H7 (cell line): ENCODE results near the gene RPL28. TPM values are rescaled to one million over a fixed set of nuclear protein-coding genes. Genes with fewer than 3 reads are reported as not detected.
"Not testable (repeated sequence)": the region's sequence is repeated elsewhere in the genome, so short reads cannot be mapped to it uniquely, and the experiment has no call there.

ENCODE experiments used
- DNase-seq: peaks from one replicate; pipeline ENCODE4 v3.0.0; 2012
- H3K27me3 ChIP-seq: 2 replicates; pipeline ENCODE4 v1.6.0; 2011; ENCODE audit warnings: mild to moderate bottlenecking, low read length; ENCODE audit not compliant: control insufficient read depth, insufficient read depth
- H3K36me3 ChIP-seq: replicated peaks from 2 replicates; pipeline ENCODE4 v1.5.1; 2011; ENCODE audit warnings: low read length; ENCODE audit not compliant: control insufficient read depth, insufficient read depth
- H3K4me3 ChIP-seq: 2 replicates; pipeline ENCODE4 v1.5.1; 2011; ENCODE audit warnings: low read depth, mild to moderate bottlenecking, control low read depth, low read length, moderate library complexity; ENCODE audit not compliant: insufficient read depth
- total RNA-seq: library from RNA; depleted of rRNA; stranded (reverse); fragments of >200 nt; shearing (Covaris generic); gene quantifications from 2 replicates; pipeline ENCODE4 v1.2.3, GENCODE V29; 2014

The RPL28 gene
- total RNA-seq, 1 experiment from 2014 or later: 505 TPM

DNA sequence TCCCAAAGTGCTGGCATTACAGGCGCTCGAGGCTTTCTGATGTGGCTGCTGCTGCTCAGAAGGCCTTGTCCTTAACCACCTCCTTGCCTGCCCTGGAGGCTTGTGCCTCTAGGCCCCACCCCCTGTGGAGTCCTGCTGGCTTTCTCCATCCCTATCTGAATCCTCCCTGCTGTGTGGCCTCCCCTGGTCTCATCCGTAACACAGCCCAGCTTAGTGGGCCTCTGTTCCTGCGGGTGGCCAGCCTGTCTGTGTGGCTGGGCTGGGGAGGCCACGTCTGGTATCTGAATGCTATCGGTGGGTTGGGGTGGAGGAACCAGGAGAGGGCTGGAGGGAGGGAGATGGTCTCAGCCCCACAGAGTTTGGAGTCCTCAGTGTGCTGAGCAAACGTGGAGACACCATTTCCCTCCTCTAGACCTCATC, 4.7 kb downstream of the RPL28 start:
- H3K36me3 ChIP-seq: peaks cover 28% of the 10 kb centered on the region
- H3K27me3 ChIP-seq: no peaks in the 10 kb centered on the region
- DNase-seq: peak; percentile 65
- no peak overlapping the region for H3K4me3 ChIP-seq

DNA sequence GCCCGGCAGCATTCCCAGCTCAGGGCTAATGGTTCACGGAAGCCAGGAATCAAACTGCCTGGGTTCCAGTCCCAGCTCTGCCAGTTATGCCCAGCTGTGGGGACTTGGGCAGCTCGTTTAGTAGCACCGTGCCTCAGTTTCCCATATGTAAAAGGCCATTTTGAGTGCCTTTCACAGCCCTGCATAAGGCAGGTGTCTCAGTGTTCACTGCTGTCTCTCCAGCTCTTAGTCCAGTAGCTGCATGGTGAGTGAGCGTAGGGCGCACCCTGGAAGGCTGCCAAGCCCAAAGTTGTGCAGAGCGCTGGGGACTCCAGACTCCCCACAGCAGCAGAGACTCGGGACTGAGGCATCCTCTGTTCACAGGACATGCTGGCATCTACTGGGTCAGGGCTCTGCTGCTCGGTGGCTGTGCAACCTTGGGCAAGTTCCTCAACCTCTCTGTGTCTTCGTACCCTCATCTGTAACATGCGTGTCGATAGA, 5.5 kb downstream of the RPL28 start:
- Histone ChIP-seq H3K27me3 (no peaks in the 10 kb centered on the region), H3K4me3 (no peak overlapping the region), H3K36me3 (peaks cover 28% of the 10 kb centered on the region)
- DNase-seq: peak; percentile 36

DNA sequence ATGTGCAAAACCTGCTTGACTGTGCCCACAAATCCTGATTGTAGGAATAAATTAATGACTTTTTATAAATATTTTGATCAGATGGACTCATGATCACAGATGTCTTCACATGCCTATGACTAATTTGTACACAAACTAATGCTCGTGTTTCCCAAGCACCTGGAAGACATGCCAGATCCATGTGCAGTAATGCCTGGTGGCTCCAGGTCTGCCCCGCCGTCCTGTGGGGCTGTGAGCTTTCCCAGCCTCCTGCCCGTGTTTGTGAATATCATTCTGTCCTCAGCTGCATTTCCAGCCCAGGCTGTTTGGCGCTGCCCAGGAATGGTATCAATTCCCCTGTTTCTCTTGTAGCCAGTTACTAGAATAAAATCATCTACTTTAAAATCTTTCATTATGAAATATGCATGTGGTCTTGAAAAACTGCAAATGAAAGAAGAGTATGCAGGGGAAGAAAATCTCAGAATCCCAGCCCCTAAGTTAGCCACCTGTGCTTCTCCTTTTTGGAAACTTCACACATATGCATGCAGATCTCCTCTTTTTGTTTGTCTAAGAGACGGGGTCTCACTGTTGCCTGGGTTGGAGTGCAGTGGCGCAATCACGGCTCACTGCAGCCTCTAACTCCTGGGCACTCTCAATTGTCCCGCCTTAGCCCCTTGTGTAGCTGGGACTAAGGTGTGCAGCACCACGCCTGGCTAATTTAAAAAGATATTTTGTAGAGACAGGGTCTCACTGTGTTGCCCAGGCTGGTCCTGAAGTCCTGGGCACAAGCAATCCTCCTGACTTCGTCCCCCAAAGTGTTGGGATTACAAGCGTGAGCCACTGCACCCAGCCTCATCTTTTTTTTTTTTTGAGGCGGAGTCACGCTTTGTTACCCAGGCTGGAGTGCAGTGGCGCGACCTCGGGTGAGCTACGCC, 6.2 kb downstream of the RPL28 start:
- peaks cover 24% of the 10 kb centered on the region for H3K36me3 ChIP-seq
- DNase-seq: peak; percentile 53

DNA sequence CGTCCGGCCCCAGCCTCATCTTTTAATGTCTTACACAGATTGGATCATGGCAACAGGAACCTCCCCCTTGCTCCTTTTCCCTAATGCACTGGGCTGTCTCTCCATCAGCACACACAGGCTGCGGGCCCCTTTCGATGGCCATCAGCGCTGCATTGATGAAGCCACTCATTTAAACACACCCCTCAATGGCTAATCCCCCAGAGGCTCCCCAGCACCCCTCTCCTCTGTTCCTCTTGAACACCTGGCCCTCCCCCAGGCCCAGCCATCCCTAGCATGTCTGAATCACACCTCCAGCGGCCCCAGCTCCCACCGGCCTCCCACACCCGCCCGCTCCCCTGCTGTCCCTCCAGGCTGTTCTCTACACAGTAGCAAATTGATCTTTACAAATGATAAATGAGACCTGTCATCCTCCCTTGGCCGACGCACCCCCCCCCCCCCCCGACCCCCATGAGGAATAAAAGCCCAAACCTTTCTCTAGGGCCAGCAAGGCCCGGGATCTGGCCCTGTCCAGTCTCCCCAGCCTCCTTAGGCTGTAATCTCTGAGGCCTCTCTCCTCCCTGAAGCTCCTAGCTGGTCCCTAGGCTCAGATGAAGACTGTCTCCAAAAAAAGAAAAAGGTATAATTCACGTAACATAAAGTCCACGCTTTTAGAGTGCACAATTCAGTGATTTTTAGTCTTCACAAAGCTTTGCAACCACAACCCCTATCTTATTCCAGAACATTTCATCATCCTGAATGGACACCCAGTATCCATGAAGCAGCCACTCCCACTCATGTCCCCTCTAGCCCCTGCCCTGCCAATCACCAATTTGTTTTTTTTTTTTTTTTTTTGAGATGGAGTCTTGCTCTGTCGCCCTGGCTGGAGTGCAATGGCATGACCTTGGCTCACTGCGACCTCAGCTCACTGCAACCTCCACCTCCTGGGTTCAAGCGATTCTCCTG, 7.4 kb downstream of the RPL28 start:
- Histone ChIP-seq H3K4me3 (no peak overlapping the region), H3K36me3 (peaks cover 12% of the 10 kb centered on the region), H3K27me3 (no peaks in the 10 kb centered on the region)
- DNase-seq: peak; percentile 83

More for the DNA sequence above, 6.2 kb downstream of the RPL28 start:
- Histone ChIP-seq H3K4me3 (no peak overlapping the region), H3K27me3 (no peaks in the 10 kb centered on the region)

DNA sequence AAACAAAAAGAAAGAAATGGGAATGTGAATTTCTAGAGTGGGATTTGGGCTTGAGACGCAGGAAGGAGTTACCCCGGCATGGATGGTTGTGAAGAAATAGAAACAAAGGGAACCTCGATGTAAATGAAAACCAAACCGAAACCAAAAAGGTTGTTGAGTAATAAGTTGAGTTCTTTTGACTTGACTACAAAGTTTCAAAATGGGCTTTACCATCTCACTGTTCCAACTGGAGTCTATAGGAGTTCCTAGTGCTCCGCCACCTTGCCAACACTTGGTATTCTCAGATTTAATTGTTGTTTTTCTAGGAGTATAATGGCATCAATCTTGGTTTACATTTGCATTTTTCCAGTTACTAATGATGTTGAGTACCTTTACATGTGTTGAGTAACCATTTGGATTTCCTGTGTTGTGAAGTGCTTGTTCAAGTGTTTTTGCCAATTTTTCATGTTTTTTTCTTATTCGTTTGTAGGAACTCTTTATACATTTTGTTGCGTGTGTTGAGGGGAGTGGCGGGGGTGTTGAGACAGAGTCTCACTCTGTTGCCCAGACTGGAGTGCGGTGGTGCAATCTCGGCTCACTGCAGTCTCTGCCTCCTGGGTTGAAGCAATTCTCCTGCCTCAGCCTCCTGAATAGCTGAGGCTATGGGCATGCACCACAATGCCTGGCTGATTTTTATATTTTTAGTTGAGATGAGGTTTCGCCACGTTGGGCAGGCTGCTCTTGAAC, 12.6 kb downstream of the RPL28 start:
- Histone ChIP-seq H3K27me3 (no peaks in the 10 kb centered on the region), H3K36me3 (peaks cover 22% of the 10 kb centered on the region), H3K4me3 (no peak overlapping the region)
- DNase-seq: no peak

DNA sequence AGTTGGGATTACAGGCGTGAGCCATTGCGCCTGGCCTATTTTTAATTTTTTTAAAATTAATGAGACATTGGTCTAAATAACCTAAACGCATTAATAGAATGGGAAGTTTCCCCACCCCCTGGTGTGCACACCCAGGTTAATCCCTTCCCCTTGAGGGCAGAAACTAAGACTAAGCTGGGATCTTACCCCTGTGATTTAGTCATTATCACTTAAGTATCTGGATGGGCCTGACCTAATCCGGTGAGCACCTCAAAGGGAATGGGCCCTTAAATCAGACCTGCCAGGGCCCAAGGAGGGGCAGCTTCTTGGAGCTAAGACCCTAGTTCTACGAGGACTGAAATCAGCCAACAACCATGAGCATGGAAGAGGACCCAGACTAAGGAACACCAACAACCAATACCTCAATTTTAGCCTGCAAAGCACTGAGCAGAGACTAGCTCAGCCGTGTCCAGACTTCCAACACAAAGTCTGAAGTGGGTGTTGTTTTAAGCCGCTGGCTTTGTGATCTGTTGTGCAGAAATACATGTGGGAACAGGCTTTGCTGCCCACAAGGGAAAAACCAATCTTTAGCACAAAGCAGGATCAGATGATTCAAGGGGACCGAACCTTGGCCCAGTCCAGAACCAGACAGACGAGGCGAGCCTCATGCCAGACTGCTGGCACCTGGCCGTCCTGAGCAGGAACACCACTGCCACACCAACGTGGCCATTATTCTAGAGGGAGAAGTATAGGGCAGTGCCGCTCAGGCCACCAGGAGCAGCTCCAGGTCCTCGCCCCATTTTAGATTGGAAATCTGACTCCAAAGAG, 14.8 kb downstream of the RPL28 start:
- Histone ChIP-seq H3K36me3 (peaks cover 35% of the 10 kb centered on the region), H3K27me3 (no peaks in the 10 kb centered on the region), H3K4me3 (no peak overlapping the region)
- DNase-seq: peak; percentile 43

DNA sequence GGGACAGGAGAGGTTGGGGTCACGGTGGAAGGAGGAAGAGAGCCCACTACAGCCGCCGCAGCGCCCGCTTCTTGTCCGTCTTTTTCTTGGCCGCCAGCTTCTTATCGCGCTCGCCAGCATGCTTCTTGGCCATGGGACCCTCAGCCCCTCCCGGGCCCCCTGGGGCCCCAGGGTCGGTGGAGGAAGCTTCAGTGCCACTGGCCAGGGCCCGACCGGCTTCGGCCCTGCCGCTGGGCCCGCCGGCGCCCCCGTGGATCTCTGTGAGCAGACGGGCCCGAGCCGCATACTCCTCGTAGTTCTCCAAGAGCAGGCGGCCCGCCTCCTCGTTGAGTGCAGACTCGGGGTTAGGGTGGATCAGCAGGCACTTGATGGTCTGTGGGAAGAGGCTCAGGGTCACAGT, 15.7 kb downstream of the RPL28 start:
- not testable (repeated sequence) for DNase-seq

DNA sequence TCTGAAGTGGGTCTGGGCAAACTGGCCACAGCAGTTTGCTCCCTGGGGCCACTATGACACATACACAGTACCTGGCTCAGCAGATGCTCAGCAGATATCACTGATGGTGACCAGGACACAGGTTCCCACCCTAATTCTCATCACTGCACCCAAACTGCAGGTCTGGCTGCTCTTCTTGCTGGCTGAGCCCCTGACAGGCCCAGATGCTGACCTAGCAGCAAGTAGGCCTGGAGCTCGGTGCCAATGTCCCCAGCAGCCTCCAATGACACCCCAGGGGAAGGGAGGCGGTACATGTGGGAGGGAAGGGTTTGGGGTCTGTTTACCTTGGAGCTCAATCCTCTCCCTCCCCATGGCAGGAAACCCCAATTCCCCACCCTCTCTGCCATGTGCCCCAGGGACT, 16.8 kb downstream of the RPL28 start:
- Histone ChIP-seq H3K4me3 (no peak overlapping the region), H3K27me3 (no peaks in the 10 kb centered on the region), H3K36me3 (peaks cover 48% of the 10 kb centered on the region)
- DNase-seq: no peak

More for the DNA sequence above, 15.7 kb downstream of the RPL28 start:
- H3K4me3 ChIP-seq, H3K27me3 ChIP-seq: not testable (repeated sequence)
- peaks cover 44% of the 10 kb centered on the region for H3K36me3 ChIP-seq

DNA sequence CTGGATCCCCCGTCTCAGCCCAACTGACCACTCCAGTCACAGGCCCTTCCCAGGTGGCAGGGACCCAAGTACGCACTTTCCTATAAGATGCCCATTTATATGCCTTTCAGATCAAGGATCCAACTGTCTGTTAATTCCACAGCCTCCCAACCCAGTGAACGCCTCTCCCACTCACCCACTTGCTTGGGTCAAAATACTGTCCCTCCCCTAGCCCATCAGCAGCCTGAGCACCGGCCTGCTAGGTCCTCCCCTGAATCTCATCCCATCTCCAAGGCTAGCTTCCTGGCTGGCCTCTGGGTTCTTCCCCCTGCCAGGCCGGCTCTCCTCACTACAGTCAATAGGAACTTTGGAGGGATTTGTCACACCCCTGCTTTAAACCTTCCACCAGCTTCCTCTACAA, 19.9 kb downstream of the RPL28 start:
- Histone ChIP-seq H3K27me3 (no peaks in the 10 kb centered on the region), H3K36me3 (peaks cover 47% of the 10 kb centered on the region), H3K4me3 (0 out of 2 replicates have a peak overlapping the region, but pooled peaks have one; percentile 96)
- DNase-seq: no peak

DNA sequence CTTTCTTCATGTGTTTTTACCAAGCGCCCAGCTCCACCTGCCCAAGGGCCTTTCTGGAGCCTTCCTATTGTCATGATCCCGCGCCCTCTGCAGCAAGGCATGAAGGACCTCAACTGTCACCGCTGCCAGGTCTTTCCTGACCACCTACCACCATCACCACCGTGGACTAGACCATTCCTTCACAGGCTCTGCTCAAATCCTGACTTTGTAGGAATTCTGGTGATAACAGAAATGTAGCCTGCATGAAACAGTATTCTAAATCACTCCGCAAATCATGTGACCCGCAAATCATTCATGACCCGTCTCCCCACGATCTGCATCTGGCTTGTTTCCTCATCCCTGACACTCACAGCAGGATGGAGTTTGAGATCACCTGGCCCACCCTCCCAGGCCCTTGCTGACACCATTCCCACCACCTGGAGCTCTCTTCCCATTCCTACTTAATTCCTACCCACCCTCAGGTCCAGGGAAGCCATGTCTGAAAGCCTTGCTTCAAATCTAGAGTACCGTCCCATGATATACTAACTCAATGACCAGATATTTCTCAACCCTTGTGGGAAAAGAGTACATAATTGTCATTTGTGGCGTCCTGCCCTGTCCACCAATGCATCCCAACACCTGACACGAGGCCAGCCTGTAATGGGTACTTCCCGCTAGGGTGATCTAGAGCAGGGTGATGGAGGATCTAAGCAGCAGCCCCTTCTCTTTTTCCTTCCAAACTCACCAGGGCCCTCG, 20.5 kb downstream of the RPL28 start:
- Histone ChIP-seq H3K4me3 (peak overlapping the region; percentile 96), H3K36me3 (peaks cover 43% of the 10 kb centered on the region), H3K27me3 (no peaks in the 10 kb centered on the region)
- DNase-seq: no peak

DNA sequence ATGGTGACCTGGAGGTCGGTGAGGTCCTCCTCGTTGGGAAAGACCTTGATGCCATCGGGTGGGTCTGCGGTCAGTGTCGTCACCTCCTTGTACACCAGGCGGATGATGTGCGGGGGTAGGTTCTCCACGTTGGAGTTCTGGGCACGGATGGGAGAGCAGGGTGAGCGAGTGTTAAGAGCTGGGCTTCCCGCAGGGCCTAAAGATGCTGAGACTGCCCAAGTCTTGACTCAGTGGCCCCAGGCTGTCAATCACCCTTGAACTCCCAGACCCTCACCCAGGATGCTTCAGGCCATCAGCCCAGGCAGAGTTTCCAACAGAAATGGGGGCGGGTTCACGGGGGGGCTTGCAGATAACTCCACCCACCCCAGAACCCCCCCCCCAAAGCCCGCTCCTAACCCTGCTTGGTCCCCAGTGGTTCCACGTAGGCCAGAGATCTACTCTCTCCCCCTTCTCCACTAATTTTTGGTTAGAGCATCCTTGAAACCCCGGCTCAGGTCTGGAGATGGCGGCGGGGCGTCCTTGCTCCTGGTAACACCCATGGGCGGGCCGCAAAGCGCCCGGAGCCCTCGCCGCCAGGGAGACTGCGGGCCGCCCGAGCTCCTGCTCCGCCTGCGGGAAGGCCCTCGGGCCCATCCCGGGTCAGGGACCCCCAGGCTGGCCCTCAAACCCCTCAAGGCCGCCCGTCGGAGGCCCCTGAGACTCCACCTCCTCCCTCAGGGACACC, 21.3 kb downstream of the RPL28 start:
- H3K36me3 ChIP-seq: peaks cover 39% of the 10 kb centered on the region
- DNase-seq: peak; percentile 80
- H3K27me3 ChIP-seq: peaks cover 2% of the 10 kb centered on the region; the same call in 1 of the 2 replicates
- peak overlapping the region; percentile 96 for H3K4me3 ChIP-seq

DNA sequence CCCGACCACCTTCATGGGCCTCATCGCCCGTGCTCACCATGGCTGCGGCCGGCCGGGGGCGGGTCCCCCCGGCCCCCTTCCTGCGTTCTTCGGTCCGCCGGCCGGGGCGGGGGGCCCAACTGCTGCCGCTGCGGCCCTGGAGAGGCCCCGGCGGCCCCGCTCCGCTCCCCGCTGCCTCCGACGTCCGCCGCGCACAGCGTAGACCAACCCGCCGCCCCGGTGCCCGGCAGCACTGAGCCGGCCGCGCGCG, 21.7 kb downstream of the RPL28 start, which contains the start of gene UBE2S:
TSS of gene UBE2S (minus strand) at position 239 of the 250 bp plus-strand sequence. CDS start at position 40, 199 bp downstream.
- not testable (repeated sequence) for H3K27me3 ChIP-seq, DNase-seq
- Histone ChIP-seq H3K36me3 (peaks cover 34% of the 10 kb centered on the region), H3K4me3 (peak within 1 kb of the TSS; percentile 96)
